GM21515 (cell line): ENCODE measurements around the gene MTARC2.

ENCODE experiments used
- ATAC-seq: cut with Tn5 transposase; IDR thresholded peaks from one replicate; pipeline ENCODE4 v1.9.1; 2021; ENCODE audit not compliant: unreplicated experiment

The MTARC2 gene

DNA sequence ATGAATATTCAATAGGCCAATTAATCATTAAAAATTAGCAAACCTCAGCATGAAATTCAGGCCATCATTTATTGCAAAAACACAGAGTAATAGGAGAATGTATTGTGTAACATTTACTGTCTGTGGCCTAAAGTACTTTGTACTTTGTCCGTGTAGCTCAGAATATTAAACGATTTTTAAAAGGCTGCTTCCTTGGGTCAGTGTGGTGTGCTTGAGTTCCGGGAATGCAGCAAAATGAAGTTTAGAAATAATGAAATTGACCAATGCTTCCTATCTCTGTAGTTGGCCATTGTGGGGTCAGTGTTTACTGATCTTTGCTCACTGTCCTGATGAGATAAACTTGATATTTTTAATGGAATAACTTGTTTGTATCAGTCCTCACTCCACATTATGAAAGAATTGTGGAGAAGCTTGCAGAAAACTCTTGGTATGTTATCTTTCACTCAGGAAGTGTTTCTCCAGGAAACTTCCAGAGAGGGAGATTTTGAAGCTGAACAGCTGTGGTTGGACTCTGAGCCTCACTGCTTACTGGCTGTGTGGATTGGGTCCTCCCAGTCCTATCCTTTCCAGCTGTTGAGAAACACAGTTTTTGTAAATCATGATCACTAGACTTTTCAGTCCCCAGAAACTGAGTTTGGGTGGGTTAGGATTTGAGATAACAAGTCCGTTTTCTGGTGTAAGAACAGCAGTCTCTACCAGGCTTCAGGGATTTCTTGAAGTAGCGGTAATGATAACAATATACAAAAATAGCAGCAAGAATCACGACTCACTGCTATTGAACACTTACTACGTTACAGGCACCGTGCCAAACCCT is 19.4 kb downstream of the MTARC2 start:
- ATAC-seq = no peak

GRCh38 chr1:220768126-220768601 is 20.0 kb downstream of the MTARC2 start:
- no peak for ATAC-seq

DNA sequence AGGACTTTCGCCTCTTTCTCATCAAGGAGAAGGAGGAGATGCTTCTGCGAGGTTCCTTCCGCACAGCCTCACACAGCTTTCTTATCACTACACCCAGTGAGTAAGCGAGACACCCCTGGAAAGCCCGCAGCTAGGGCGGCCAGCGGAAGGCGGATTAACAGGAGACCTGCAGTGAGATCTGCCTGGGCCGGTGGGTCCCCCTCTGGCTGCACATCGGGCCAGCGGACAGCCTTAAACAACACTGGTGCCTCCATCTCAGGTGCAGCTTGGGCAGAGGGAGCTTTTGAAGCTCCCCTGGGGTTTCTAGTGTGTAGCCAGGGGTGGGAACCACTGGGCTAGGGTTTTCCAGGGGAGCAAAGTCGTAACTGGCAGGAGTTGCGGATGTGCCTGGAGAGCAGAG is 21.1 kb downstream of the MTARC2 start:
- no peak for ATAC-seq

DNA sequence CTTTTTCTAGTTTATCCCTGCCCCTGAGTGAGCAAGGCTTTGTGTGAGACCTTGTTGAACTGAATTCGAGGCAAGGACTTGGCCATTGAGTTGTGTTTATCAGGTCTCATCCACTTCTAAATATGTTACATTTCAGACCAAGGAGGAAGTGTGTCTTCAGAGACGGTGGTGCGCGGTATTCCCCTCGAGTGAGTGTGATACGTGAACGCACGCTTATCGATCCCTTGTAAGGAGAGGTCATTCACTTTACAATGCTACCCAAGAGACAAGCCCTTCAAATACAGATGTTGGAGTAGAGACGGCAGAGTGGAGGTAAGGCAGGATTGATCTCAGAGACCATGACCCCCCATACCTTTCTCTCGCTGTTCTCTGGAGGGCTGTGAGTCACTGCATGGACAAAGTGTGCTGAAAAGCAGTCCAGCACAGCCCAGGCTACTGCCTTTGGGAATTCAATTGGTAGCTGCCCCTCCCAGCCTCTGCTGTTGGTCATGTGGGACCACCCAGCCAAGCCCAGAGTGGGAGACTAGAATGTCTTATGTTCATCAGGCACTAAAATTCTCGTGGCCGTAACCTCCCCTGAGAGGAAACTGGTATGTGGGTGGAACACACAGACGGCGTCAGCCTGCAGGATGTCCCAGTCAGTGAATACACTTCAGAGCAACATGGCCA is 22.3 kb downstream of the MTARC2 start:
- ATAC-seq = peak; percentile 71

DNA sequence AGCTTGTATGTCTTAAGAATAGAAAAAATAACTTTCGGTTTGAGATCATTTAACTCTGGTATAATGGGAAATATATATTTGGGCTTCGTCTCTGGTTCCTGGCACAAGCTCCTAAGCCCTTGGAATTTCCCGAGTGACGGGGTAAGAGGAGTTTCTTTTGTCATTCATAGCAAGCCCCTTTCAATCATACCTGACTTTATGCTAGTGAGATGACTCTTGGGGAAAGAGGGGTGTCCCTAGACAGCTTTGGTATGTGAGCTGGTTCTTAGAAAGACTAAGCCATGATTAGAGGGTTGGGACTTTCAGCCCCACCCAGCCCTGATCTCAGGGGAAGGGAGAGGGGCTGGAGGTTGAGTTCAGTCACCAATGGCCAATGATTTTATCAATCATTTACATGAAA is 24.7 kb downstream of the MTARC2 start:
- no peak for ATAC-seq

GRCh38 chr1:220775240-220775853 is 27.2 kb downstream of the MTARC2 start:
- ATAC-seq = no peak

GRCh38 chr1:220776254-220776653 is 28.1 kb downstream of the MTARC2 start:
- ATAC-seq = no peak

- peak; percentile 80 for ATAC-seq
Observed at GRCh38 chr1:220776720-220777326, 28.7 kb downstream of the MTARC2 start.

- no peak for ATAC-seq
Observed at GRCh38 chr1:220783453-220783852, 35.3 kb downstream of the MTARC2 start.

DNA sequence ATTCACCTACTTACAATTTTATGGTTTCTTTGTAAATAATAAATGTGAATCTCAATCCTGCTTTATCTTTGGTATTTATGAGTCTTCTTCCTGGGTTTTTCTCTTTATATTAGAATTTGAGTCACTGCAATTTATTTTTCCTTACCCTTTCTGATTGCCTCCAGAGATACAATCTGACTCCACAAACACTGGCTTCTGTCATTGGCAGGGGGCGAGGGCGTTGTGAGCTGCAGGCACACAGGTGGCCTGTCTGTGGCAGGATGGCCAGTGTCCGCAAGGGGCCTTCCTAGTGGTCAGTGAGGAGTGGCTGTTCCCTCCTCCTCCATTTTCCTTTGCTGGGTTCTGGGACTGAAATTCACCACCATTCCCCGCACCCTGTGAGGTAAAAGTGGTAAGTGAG is 36.6 kb downstream of the MTARC2 start:
- ATAC-seq = no peak

DNA sequence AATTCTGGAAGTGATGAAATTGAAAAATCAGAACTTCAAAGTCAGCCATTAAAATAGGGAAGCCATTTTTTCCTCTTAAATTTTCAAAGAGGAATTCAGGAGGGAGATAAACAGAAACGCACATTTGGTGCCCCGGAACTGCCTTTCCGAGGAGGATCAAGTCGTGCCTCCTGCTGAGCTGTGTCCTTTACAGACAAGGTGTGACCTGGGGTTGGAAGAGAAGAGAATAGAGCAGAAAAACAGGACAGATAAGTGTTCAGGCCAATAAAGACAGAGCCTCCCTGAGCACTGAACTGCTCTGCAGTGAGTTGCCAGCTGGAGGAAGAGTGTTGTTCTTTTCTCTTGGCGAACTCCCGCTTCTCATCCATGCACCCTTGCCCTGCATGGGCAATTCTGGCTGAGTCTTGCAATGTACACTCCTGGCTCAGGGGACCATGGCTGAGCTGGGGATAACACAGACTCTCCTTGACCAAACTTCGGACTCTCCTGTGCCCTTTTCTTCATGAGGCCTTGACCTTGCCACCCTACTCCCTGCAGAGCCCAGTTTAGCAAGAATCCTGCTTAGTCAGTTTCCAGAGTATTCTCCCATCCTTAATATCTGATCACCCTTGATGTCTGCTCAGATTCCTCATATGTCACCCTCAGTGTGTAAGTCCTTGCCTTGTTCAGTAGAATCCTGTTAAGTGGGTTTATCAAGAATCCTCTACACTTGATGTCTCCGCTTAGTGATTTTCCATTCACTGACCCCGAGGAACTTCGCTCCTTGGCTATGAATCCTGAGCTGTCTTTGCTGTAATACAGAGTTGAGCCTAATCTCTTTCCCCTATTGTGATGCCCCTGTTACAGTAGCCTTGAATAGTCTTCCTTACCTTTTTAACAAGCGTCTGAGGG is 37.3 kb downstream of the MTARC2 start:
- no peak for ATAC-seq

- ATAC-seq = peak; percentile 3
Observed at GRCh38 chr1:220786057-220786336, 37.9 kb downstream of the MTARC2 start.

DNA sequence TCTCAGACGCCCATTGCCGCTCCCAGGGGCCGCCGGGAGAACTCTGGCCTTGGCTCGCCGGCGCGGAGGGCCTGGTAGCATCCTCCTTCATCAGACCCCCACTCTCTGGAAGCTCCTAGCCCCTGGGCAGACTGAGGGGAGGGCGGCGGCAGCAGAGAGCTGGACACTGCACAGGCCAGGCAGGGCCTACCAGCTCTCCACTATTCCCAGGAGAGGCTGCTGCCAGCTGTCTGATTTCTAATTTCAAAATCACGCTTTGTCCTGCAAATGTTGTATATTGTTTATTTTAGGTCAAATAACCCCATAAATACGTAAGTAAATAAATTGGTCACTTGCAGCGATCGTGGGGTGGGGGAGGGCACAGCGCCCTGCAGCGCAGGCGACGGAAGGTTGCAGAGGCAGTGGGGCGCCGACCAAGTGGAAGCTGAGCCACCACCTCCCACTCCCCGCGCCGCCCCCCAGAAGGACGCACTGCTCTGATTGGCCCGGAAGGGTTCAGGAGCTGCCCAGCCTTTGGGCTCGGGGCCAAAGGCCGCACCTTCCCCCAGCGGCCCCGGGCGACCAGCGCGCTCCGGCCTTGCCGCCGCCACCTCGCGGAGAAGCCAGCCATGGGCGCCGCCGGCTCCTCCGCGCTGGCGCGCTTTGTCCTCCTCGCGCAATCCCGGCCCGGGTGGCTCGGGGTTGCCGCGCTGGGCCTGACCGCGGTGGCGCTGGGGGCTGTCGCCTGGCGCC is 38.4 kb downstream of the MTARC2 start, which contains the start of gene MTARC1:
MTARC1 (plus strand) TSS at position 577 of the 732 bp plus-strand sequence; CDS start at position 609, 32 bp downstream.
- peak; percentile 88 for ATAC-seq

GRCh38 chr1:220787069-220787619 is 39.0 kb downstream of the MTARC2 start:
- peak; percentile 45 for ATAC-seq

DNA sequence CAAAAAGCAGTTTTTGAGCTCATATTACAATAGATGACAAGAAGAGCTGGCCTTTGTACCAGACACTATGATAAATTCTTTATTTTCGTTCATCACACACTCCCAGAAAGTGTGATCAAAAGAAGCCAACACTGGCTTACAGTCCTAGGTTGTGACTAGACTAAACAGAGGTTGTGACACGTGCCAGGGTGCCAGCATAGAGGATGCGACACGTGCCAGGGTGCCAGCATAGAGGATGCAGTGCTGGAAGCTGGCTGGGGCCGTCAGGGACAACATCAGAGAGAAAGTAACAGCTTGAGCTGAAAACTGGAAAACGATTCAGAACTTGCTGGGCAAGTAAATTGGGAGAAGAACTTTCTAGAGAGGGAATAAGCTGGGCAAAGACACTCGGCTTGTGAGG is 40.8 kb downstream of the MTARC2 start:
- ATAC-seq = no peak

GRCh38 chr1:220789532-220790147 is 41.5 kb downstream of the MTARC2 start:
- no peak for ATAC-seq

GRCh38 chr1:220791285-220791684 is 43.2 kb downstream of the MTARC2 start:
- no peak for ATAC-seq

DNA sequence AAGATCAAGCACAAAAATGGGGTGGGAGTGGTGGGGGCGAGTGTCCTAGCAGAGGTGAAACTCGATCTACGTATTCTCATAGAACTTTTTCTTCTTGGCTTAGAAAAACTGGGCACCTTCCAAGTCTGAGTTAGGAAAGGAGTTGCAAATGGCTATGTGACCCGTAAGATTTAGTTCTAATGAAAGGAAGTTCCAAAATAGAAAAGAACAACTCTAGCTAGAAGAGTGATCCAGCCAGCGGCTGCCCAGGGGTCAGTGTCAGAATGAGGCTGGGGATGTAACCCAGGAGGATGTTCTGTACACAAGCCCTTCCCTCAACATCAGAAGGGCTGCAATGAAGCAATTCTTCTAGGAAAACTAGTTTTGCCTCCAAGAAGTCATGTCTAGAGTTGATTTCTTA is 43.8 kb downstream of the MTARC2 start:
- ATAC-seq = no peak

DNA sequence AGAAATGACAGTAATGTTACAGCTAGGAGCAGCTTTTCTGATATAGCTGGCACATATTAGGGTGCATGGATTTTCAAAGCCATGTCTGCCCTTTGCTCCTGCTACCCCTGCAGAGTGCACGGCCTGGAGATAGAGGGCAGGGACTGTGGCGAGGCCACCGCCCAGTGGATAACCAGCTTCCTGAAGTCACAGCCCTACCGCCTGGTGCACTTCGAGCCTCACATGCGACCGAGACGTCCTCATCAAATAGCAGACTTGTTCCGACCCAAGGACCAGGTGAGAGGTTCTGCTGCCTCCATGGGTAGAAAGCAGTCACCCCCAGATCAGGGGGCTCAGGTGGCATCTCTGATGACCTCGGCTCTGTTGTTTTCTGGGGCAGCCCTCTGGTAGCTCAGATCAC is 48.4 kb downstream of the MTARC2 start:
- no peak for ATAC-seq
